DMS 273 treated with DMSO at 0.1 percent for 48 hours (cell line): ENCODE results near the gene DDB1.

Experiments used
- DNase-seq: peaks from one replicate; lab custom pipeline; 2025; lab: John Stamatoyannopoulos, UW

Gene DDB1

GRCh38 chr11:61332797-61333549, at the start of gene DDB1, which contains the start of gene TKFC:
TSS of gene DDB1 (minus strand) at chr11:61333105. CDS start at chr11:61332968, 137 bp downstream.
TSS of gene TKFC (plus strand) at chr11:61333228. CDS start at chr11:61334729, 1,501 bp downstream.
- peak; percentile 61 for DNase-seq

GRCh38 chr11:61380884-61381283, 48.0 kb upstream of the DDB1 start:
- no peak for DNase-seq

- DNase-seq: no peak
Measured at GRCh38 chr11:61378713-61379313, 45.9 kb upstream of the DDB1 start.

- DNase-seq: no peak
Measured at GRCh38 chr11:61377461-61378160, 44.7 kb upstream of the DDB1 start.

- DNase-seq: no peak
Measured at GRCh38 chr11:61375761-61376108, 42.8 kb upstream of the DDB1 start.

GRCh38 chr11:61372659-61373420, 39.9 kb upstream of the DDB1 start:
- no peak for DNase-seq

GRCh38 chr11:61370349-61371005, 37.6 kb upstream of the DDB1 start:
- no peak for DNase-seq

- DNase-seq: no peak
Measured at GRCh38 chr11:61369372-61370348, 36.8 kb upstream of the DDB1 start.

- DNase-seq: no peak
Measured at GRCh38 chr11:61368646-61369045, 35.7 kb upstream of the DDB1 start.

- no peak for DNase-seq
Measured at GRCh38 chr11:61367406-61367805, 34.5 kb upstream of the DDB1 start.

- no peak for DNase-seq
Measured at GRCh38 chr11:61364012-61364675, 31.2 kb upstream of the DDB1 start.

- no peak for DNase-seq
Measured at GRCh38 chr11:61362542-61362875, 29.6 kb upstream of the DDB1 start.

GRCh38 chr11:61361741-61362541, 29.0 kb upstream of the DDB1 start, which contains the start of the genes CYB561A3 and TMEM138:
TSS of gene CYB561A3 (minus strand) at chr11:61361882. CDS start at chr11:61356713, 5,169 bp downstream.
TSS of gene TMEM138 (plus strand) at chr11:61362374. CDS start at chr11:61364391, 2,017 bp downstream.
- DNase-seq: peak; percentile 74

- no peak for DNase-seq
Measured at GRCh38 chr11:61361237-61361740, 28.4 kb upstream of the DDB1 start.

GRCh38 chr11:61359516-61359915, 26.6 kb upstream of the DDB1 start:
- DNase-seq: no peak

GRCh38 chr11:61358566-61358965, 25.7 kb upstream of the DDB1 start:
- no peak for DNase-seq

- no peak for DNase-seq
Measured at GRCh38 chr11:61357894-61358239, 25.0 kb upstream of the DDB1 start.

- no peak for DNase-seq
Measured at GRCh38 chr11:61357233-61357893, 24.5 kb upstream of the DDB1 start.
